Measurements from ENCODE around the gene MBD2.
A peak's percentile ranks its signal among the peaks of the same experiment; 100 is the strongest.
"Not testable (repeated sequence)": the region's sequence is repeated elsewhere in the genome, so short reads cannot be mapped to it uniquely, and the experiment has no call there.

Gene MBD2

DNA sequence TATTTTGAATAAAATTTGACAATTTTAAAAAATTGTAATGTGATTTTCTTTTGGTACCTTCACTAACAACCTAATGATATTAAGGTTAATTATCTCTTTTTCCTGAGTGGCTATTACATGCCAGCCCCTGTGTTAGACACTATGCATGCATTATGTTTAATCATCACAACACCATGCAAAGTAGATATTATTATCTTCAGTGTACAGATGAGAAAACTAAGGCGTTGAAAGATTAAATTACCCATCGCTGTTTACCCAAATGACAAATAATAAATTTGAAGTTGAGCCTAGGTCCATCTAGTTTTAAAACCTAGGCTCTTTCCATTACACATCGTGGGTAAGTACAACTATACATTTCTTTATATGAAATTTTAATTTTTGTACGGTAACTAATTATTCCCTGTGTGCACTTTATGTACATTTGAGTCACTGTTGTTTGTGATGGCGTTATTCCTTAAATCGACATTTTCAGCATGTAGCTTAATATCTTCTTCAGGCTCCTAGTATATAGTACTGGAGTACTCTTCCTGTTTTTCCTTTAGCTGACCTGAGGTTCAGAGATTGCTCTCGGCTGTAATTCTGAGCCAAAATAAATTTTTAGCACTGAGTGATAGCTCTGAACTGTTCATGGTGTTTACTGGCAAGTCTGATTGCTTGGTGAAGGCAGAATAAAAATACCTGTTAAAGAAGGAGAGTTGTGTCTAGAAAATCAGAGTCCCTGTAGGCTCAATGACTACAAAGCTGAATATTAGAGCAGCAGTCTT lies 13.9 kb upstream of the MBD2 start:
- no peak for DNase-seq (ENCODE audit: low read depth, low spot score)

DNA sequence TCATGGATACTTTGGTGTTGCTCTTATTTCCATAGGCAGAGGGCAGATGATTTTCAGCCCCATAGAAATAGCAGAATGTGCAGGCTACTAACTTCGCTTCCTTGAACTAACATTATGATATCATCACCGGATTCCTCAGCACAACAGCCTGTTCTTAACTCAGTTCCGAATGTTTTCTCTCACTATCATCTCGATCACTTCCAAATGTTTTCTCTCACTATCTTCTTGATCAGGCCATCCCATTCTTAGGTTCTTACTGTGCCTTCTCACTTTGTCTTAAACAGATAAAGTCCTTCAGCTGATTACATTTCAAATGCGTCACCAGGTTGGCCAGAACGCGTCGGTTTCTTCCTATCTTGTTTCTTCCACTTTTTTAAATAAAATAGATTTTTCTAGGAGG lies 11.4 kb upstream of the MBD2 start:
- no peak for DNase-seq (ENCODE audit: low read depth, low spot score)

DNA sequence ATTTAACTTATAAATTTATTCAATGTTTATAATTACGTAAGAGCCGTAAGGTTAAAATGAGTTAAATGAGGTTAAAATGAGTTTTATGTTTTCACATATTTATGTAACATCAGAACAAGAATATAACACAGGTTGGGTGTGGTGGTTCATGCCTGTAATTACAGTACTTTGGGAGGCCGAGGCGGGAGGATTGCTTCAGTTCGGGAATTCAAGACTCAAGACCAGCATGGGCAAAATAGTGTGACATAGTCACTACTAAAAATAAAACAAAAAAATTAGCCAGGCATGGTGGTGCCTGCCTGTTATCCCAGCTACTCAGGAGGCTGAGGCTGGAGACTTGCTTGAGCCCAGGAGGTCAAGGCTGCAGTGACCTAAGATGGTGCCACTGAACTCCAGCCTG lies 9.3 kb upstream of the MBD2 start:
- no peak for DNase-seq (ENCODE audit: low read depth, low spot score)

GRCh38 chr18:54233228-54233625 lies 8.8 kb upstream of the MBD2 start:
- DNase-seq (ENCODE audit: low read depth, low spot score), result no peak

DNA sequence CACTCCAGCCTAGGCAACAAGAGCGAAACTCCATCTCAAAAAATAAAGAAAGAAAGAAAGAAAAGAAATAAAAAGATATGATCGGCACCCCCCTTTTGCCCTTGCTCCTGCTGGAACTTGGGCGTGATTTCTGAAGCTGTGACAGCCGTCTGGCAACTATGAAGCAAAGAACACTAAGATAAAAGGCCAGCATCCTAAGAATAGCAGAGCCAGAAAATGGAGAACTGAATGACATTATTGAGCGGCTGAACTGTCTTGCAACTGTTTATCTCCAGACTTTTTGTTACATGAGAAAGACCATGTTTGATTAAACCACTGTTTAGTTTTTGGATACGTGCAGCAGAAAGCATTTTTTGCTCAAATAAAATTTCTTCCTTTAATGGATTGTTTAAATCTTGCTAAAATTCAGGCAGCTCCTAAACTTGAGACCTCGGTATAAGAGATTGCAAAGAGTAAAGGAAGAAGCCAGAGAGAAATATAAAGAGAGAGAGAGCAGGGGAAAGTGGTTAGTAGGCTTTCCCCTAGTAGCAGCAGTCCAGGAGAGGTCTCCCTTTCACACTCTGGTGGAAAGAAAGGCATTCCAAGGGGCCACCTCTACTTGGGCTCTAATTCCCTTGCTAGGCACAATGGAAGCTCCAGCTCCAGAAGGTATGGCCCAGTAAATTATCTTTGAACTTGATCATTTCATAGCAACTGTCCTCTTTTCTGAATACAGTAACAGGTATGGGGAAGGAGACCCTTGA lies 8.2 kb upstream of the MBD2 start:
- DNase-seq (ENCODE audit: low read depth, low spot score), result no peak

DNA sequence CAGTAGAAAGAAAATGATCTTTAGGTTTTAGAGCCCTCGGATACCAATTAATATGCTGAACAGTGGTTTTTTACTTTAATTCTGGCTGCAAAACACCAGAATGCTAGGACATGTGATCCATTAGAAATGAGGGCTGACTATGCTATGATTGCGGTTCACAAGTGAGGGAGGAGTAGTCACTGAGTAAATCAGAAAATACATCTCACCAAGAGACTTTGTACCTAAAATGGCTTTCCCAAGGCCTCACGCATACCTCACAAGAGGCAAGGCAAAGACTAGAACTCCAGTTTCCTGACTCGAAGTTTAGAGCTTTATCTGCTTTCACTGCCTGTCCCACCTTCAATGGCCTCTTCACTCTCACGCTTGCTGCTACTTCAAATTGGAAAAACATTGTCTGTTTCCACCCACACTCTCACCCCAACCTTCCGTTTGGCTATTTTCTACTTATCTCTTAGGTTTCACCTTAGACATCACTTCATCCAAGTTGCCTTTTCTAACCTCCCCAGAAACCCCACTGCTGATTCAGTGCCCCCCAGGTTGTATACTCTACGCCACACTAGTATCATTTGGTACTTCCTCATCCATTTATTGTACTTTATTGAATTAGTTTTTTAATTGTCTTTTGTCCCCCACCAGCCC lies 5.1 kb upstream of the MBD2 start:
- DNase-seq (ENCODE audit: low read depth, low spot score), result no peak

GRCh38 chr18:54228364-54228763 lies 3.9 kb upstream of the MBD2 start:
- no peak for DNase-seq (ENCODE audit: low read depth, low spot score)

GRCh38 chr18:54223568-54224241 lies 764 bp downstream of the MBD2 start:
- DNase-seq (ENCODE audit: low read depth, low spot score), result peak; percentile 39

DNA sequence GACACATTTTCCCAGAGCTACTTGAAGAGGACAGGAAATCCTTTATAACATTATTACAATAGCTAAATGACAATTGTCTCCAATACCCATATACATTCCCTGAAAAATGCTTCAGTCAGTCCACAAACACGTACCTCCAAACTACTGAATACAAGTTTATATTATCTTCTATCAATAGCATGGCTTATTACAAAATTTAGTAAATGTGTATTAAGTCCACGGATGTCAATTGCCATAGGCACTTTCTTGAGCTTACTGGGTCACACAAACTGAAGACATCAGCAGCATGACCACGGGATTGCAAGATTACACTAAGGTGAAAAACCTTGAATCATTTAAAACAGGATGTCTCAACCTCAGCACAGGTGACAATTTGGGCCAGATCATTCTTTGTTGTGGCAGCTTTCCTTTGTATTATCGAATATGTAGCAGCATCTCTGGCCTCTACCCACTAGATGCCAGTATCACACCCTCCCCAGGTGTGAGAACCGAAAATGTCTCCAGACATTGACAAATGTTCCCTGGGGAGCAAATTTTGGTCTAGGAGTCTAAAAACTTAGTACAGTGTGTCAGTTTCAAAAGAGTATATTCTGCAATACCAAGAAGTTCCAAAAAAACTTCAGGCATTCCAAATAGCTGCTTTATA lies 1.4 kb downstream of the MBD2 start:
- no peak for DNase-seq (ENCODE audit: low read depth, low spot score)

DNA sequence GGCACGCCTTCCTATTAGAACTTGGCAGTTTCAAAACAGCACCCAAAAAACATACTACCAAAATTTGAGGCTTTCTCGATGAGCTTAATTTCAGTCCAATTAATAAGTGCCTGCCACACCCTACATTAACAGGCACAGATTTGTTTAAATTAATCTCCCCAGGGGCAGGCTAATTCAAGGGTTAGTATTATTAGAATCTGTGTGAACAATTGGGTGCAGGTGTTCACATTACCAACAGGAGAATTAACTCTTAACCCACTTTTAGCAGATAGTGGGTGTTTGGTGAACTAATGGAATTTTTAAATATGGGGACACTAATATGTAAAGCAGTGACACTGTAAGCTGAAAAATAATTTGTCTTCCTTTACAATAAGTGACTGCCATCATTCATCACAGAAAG lies 4.1 kb downstream of the MBD2 start:
- no peak for DNase-seq (ENCODE audit: low read depth, low spot score)

DNA sequence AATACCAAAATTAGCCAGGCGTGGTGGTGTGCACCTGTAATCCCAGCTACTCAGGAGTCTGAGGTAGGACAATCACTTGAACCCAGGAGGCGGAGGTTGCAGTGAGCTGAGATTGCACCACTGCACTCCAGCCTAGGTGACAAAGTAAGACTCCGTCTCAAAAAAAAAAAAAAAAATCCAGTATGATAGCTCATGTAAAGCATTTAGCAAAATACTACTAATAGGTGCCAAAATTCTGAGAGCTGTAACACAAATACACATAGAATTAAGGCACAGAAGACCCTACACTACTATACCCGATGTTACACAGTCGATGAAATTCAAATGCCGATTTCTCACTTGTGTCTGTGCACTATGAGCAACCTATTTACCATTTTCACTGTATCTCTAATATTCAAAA lies 5.7 kb downstream of the MBD2 start:
- not testable (repeated sequence) for DNase-seq (ENCODE audit: low read depth, low spot score)

DNA sequence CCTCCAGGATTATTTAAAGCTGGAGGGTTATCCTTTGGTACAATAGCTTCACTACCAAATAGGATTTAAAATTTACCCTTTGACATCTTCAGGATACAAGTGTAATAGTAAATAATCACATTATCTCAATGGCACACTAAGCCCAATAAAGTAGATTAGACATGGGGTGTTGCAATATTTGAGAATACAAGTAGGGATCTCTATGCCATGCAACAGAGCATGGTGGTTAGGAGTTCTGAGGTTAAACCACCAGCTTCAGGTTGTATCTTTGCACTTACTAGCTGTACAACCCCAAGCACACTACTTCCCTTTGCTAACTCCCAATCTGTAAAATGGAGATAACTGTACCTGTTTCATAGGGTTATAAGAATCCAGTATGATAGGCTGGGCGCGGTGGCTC lies 6.2 kb downstream of the MBD2 start:
- no peak for DNase-seq (ENCODE audit: low read depth, low spot score)

DNA sequence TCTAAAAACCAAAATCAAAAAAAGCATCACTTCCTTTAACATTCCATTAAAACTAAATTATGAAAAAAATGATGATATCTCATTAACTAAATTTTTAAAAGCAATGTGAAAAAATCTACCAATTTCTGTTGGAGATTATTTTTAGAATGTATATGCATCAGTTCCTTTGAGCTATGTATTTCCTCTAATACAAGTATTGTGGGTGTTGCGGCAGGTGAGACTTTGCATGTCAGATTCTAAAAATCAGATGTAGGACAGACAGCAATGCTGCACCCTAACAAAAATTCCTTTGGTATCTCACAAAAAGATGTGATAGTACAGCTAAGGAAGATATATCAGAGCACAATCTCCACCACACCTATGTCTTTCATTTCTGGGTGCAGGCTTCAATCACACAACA lies 6.8 kb downstream of the MBD2 start:
- no peak for DNase-seq (ENCODE audit: low read depth, low spot score)

DNA sequence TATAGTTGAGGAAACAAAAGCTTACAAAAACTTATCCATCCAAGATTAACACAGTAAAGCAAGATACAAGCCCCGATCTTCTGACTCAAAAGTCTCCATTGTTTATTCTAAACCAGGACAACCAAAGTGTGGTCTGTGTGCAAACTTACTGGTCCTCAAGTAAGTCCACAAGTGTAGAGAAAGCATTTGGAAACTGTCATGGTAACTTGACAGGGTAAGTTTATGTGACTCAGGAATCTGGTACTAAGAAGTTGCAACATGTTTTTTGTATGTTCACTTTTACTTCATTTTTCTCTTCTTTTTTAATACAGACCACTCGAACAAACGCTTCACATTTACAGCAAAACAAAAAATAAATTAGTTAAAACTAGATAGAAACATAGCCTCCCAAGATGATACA lies 9.4 kb downstream of the MBD2 start:
- DNase-seq (ENCODE audit: low read depth, low spot score), result no peak

DNA sequence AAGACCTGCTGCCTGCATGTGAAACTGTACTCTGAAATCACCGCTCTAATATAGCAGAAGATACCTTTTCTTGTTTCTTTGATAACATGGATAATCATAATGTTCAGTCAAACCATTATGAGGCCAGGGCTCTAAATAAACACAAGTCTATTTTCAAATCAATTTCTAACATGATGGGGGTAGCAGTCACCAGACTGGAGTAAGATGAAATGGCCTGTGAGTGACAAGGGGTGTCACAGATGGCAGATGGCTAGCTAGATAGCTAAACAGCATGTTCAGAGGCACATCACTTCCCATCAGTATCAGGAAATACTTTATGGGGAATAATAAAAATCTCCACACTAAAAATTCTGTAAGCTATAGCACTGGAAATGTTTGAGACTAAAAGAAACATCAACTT lies 14.0 kb downstream of the MBD2 start:
- no peak for DNase-seq (ENCODE audit: low read depth, low spot score)

- DNase-seq (ENCODE audit: low read depth, low spot score), result no peak
Observed at GRCh38 chr18:54209471-54210180, 14.8 kb downstream of the MBD2 start.

DNA sequence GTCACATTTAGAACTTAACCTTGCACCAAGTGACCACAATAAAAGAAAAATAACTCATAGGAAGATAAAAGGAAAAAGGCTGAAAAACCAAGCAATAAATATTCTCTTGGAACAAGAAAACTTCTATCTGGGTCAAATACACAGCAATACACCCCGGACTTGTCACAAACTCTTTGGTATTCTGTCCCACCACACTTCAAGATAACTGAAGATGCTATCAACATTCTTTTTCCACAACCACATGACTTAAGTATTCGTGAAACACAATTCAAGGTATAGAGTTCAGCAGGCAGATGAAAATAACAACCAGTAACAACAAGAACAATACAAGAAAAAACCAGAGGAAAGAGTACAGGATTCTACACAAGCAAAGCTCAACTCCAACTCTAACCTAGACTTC lies 18.0 kb downstream of the MBD2 start:
- no peak for DNase-seq (ENCODE audit: low read depth, low spot score)

DNA sequence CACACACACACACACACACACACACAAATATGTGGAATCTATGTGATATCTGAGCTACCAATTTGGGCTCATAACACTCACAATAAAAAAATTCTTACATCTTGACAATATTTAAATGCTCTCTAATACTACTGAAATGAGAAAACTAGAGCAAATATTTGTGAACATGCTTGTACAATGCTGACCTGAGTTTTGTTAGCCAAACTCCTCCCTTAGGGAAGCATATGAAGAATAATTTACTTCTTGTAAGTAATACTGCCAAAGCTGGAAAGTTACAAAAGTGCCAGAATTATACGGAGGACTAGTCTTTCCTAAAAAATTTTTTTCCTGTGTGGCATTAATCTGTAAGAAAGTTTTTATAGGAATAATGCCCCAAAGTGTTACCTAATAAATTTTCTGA lies 18.5 kb downstream of the MBD2 start:
- DNase-seq (ENCODE audit: low read depth, low spot score), result no peak

DNA sequence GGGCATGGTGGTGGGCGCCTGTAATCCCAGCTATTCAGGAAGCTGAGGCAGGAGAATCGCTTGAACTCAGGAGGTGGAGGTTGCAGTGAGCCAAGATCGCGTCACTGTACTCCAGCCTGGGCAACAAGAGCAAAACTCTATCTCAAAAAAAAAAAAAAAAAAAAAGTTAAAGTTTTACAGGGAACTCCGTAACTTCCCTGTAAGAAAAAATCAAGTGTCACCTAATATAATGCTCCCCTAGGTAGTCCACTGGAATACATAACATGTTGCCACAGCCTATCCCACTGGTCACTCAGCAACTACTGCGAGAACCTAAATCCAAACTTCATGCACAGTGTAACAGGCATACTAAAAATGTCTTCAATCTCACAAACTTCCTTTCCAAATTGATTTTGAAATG lies 19.0 kb downstream of the MBD2 start:
- not testable (repeated sequence) for DNase-seq (ENCODE audit: low read depth, low spot score)

DNA sequence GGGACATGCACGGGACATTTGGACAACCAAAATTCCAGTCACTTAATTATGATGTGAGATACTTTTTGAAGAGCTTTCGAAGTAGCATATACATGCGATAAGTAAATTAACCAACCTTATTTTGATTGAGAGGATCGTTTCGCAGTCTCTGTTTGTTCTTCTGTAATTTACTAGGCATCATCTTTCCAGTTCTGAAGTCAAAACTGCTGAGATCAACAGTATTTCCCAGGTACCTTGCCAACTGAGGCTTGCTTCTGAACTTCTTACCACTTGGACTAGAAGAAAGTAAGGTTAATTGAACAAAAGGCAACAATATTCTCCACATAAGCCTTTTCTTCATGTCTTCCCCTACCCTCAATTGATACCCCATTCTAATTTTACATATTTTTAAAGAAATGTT lies 19.6 kb downstream of the MBD2 start:
- DNase-seq (ENCODE audit: low read depth, low spot score), result no peak

DNA sequence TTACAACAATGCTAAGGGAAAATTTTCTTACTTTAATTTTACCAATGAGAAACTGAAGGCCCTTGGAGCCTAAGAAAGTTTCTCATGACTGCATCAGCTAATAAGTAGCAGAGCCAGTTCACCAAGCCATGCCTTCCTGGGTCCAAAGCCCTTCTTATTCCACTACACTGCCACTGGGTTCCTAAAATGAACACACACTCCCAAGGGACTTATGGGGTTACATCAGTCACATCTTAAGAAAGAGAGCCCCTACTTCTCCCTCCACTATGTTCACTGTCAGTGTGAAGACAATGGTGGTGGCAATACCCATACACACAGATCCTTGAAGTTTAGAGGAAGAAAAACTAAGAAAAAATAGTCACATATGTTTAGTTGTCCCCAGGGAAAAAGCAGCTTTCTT lies 20.6 kb downstream of the MBD2 start:
- DNase-seq (ENCODE audit: low read depth, low spot score), result no peak
